ENCODE measurements around the gene DCAF10.

Gene DCAF10

GRCh38 chr9:37840560-37841194, 40.1 kb downstream of the DCAF10 start:
- TF ChIP-seq CTCF (IDR thresholded peaks at IDR 0.05; ENCODE audit: low read depth, low read length) = no peak
- no peak for TF ChIP-seq MAX (IDR thresholded peaks at IDR 0.05; ENCODE audit: low read depth, low read length)
- TF ChIP-seq MYC (IDR thresholded peaks at IDR 0.05; ENCODE audit: low read depth, low read length) = no peak
- TF ChIP-seq POLR2A (IDR thresholded peaks at IDR 0.05; ENCODE audit: extremely low read depth, insufficient read length) = no peak
- H3K4me3 ChIP-seq (ENCODE audit: low read depth, low read length) = no peak overlapping the region
- peak; percentile 43 for DNase-seq (ENCODE audit: low read depth)

GRCh38 chr9:37852222-37852621, 51.6 kb downstream of the DCAF10 start:
- no peak for DNase-seq (ENCODE audit: low read depth)
- no peak overlapping the region for H3K4me3 ChIP-seq (ENCODE audit: low read depth, low read length)
- no peak for TF ChIP-seq MYC (IDR thresholded peaks at IDR 0.05; ENCODE audit: low read depth, low read length)
- no peak for TF ChIP-seq POLR2A (IDR thresholded peaks at IDR 0.05; ENCODE audit: extremely low read depth, insufficient read length)

GRCh38 chr9:37856551-37856950, 56.0 kb downstream of the DCAF10 start:
- no peak for DNase-seq (ENCODE audit: low read depth)
- TF ChIP-seq MAX (IDR thresholded peaks at IDR 0.05; ENCODE audit: low read depth, low read length) (no peak), POLR2A (IDR thresholded peaks at IDR 0.05; ENCODE audit: extremely low read depth, insufficient read length) (no peak), MYC (IDR thresholded peaks at IDR 0.05; ENCODE audit: low read depth, low read length) (no peak), CTCF (IDR thresholded peaks at IDR 0.05; ENCODE audit: low read depth, low read length) (no peak)
- no peak overlapping the region for H3K4me3 ChIP-seq (ENCODE audit: low read depth, low read length)

- no peak overlapping the region for H3K4me3 ChIP-seq (ENCODE audit: low read depth, low read length)
- TF ChIP-seq POLR2A (IDR thresholded peaks at IDR 0.05; ENCODE audit: extremely low read depth, insufficient read length) (no peak), CTCF (IDR thresholded peaks at IDR 0.05; ENCODE audit: low read depth, low read length) (no peak), MAX (IDR thresholded peaks at IDR 0.05; ENCODE audit: low read depth, low read length) (no peak), MYC (IDR thresholded peaks at IDR 0.05; ENCODE audit: low read depth, low read length) (no peak)
- DNase-seq (ENCODE audit: low read depth) = peak; percentile 16
These were observed 58.4 kb downstream of the DCAF10 start for GRCh38 chr9:37859043-37859442.

GRCh38 chr9:37862530-37862929, 61.9 kb downstream of the DCAF10 start:
- DNase-seq (ENCODE audit: low read depth) = no peak

More at GRCh38 chr9:37862530-37862929, 61.9 kb downstream of the DCAF10 start:
- no peak for TF ChIP-seq MAX (IDR thresholded peaks at IDR 0.05; ENCODE audit: low read depth, low read length)
- TF ChIP-seq CTCF (IDR thresholded peaks at IDR 0.05; ENCODE audit: low read depth, low read length) = no peak
- no peak for TF ChIP-seq MYC (IDR thresholded peaks at IDR 0.05; ENCODE audit: low read depth, low read length)
- TF ChIP-seq POLR2A (IDR thresholded peaks at IDR 0.05; ENCODE audit: extremely low read depth, insufficient read length) = no peak
- no peak overlapping the region for H3K4me3 ChIP-seq (ENCODE audit: low read depth, low read length)
